ENCODE data around the gene ERBB3.

- TF ChIP-seq CTCF (IDR thresholded peaks at IDR 0.05) (no peak), ZFX (IDR thresholded peaks at IDR 0.05; ENCODE audit: borderline replicate concordance) (no peak)
These were observed 26.5 kb upstream of the ERBB3 start for GRCh38 chr12:56053407-56053893.

Measured in 22Rv1 (cell line).